Neuronal stem cell (in vitro differentiated cells): Measurements from ENCODE around the gene TGFBR1.
A peak's percentile ranks its signal among the peaks of the same experiment; 100 is the strongest.

Experiments
- DNase-seq: peaks from one replicate; pipeline ENCODE4 v3.0.0-alpha.2; 2013; ENCODE audit warnings: low spot score
- H2AFZ ChIP-seq: one replicate; pipeline ENCODE4 v1.6.1; 2013; ENCODE audit warnings: mild to moderate bottlenecking, low read length, inconsistent platforms
- H2AK5ac ChIP-seq: 2 replicates; pipeline ENCODE4 v1.6.1; 2013; ENCODE audit warnings: low read depth, mild to moderate bottlenecking, inconsistent platforms, low read length, moderate library complexity, mixed read lengths
- H2BK120ac ChIP-seq: 2 replicates; pipeline ENCODE4 v1.6.1; 2013; ENCODE audit warnings: low read depth, mild to moderate bottlenecking, inconsistent platforms, low read length, moderate library complexity, mixed read lengths
- H2BK12ac ChIP-seq: one replicate; pipeline ENCODE4 v1.6.1; 2013; ENCODE audit warnings: low read length, inconsistent platforms
- H2BK15ac ChIP-seq: 2 replicates; pipeline ENCODE4 v1.6.1; 2013; ENCODE audit warnings: mild to moderate bottlenecking, low read length, inconsistent platforms, mixed read lengths
- H2BK5ac ChIP-seq: one replicate; pipeline ENCODE4 v1.6.1; 2013; ENCODE audit warnings: inconsistent platforms, mild to moderate bottlenecking, low read length, moderate library complexity
- H3K14ac ChIP-seq: one replicate; pipeline ENCODE4 v1.6.1; 2013; ENCODE audit warnings: low read length, inconsistent platforms
- H3K18ac ChIP-seq: 2 replicates; pipeline ENCODE4 v1.6.1; 2013; ENCODE audit warnings: low read length, inconsistent platforms
- H3K23ac ChIP-seq: 2 replicates; pipeline ENCODE4 v1.6.1; 2013; ENCODE audit warnings: low read depth, mild to moderate bottlenecking, mixed read lengths, low read length, inconsistent platforms; ENCODE audit not compliant: poor library complexity
- H3K27ac ChIP-seq: replicated peaks from 3 replicates; pipeline ENCODE4 v1.5.1; 2013; ENCODE audit warnings: low read length, inconsistent platforms
- H3K27me3 ChIP-seq, 3 experiments: 2 replicates each; pipeline ENCODE4 v1.6.1; 2013; ENCODE audit warnings: low read length in 3 of 3, mild to moderate bottlenecking in 2 of 3, inconsistent platforms in 1 of 3, low read depth in 1 of 3, mixed read lengths in 1 of 3, moderate library complexity in 1 of 3; ENCODE audit not compliant: control insufficient read depth in 3 of 3, insufficient read depth in 3 of 3
- H3K36me3 ChIP-seq, 2 donors: replicated peaks in 1 of 2; 2 replicates each; pipeline ENCODE4 v1.6.1; 2013; ENCODE audit warnings: low read length in 2 of 2; ENCODE audit not compliant: control insufficient read depth in 2 of 2, insufficient read depth in 2 of 2
- H3K4ac ChIP-seq: 2 replicates; pipeline ENCODE4 v1.6.1; 2013; ENCODE audit warnings: inconsistent platforms, mild to moderate bottlenecking, low read length, moderate library complexity
- H3K4me1 ChIP-seq, 2 donors: 1 replicate in 1 of 2; 2 replicates in 1 of 2; pipeline ENCODE4 v1.6.1; 2013; ENCODE audit warnings: low read length in 2 of 2, low read depth in 1 of 2; ENCODE audit not compliant: control insufficient read depth in 2 of 2, insufficient read depth in 1 of 2
- H3K4me2 ChIP-seq: one replicate; pipeline ENCODE4 v1.6.1; 2013; ENCODE audit warnings: mild to moderate bottlenecking, low read length, inconsistent platforms; ENCODE audit not compliant: insufficient read depth, poor library complexity, severe bottlenecking
- H3K4me3 ChIP-seq, 2 donors: 2 replicates each; pipeline ENCODE4 v1.5.1; 2013; ENCODE audit warnings: low read length in 2 of 2, mild to moderate bottlenecking in 2 of 2, inconsistent platforms in 1 of 2, moderate library complexity in 1 of 2
- H3K79me1 ChIP-seq: one replicate; pipeline ENCODE4 v1.6.1; 2013; ENCODE audit warnings: low read depth, mild to moderate bottlenecking, inconsistent platforms, low read length, moderate library complexity
- H3K9ac ChIP-seq: one replicate; pipeline ENCODE4 v1.6.1; 2013; ENCODE audit warnings: mild to moderate bottlenecking, low read depth, low read length, inconsistent platforms; ENCODE audit not compliant: poor library complexity
- H3K9me3 ChIP-seq, 2 donors: replicated peaks in 1 of 2; 2 replicates each; pipeline versions ENCODE3 to v1.6.1; 2013; ENCODE audit warnings: low read length in 2 of 2, mild to moderate bottlenecking in 2 of 2, inconsistent platforms in 1 of 2, low read depth in 1 of 2, mixed read lengths in 1 of 2, moderate library complexity in 1 of 2; ENCODE audit not compliant: control insufficient read depth in 2 of 2, insufficient read depth in 1 of 2
- H4K8ac ChIP-seq: one replicate; pipeline ENCODE4 v1.6.1; 2013; ENCODE audit warnings: low read depth, mild to moderate bottlenecking, inconsistent platforms, low read length, moderate library complexity
- H4K91ac ChIP-seq: one replicate; pipeline ENCODE4 v1.6.1; 2013; ENCODE audit warnings: low read length, low read depth, mild to moderate bottlenecking, inconsistent platforms; ENCODE audit not compliant: poor library complexity
- WGBS, 2 donors: extraction: QIAGEN DNeasy Blood & Tissue Kit; methylation state at CpG; one replicate each; pipeline ENCODE4 v1.1.7; 2013; ENCODE audit warnings: missing lambda C conversion rate in 2 of 2, mixed read lengths in 1 of 2; ENCODE audit not compliant: insufficient read length in 2 of 2, insufficient replicate concordance in 1 of 2; ENCODE audit errors: extremely low coverage in 2 of 2; 5-methylcytosine and 5-hydroxymethylcytosine counted together

TGFBR1 gene

DNA sequence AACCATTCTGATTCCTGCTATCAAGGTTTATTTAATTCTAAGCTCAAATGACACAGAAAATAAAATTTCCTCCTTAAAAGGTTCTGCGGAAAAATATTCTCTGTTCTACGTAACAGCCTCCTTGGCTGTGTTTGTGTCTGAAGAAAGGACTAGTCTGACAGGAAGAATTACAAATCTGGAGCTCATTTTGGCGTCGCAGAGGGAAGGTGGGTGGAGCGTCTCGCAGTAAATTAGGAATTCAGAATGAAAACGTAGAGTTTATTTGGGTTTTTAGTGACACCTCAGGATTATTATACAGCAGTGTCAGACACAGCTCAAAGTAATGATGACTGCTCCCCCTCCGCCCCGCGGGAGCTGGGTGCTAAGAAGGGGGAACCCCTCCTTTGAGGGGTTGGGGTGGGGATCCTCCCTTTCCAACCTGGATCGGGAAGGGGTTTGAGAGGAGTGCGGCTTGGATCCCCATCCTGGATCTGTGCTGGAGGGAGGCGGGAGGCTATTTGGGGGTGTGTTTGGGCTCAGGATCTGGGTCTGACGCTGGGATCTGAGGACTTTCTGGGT lies 933 bp upstream of the TGFBR1 start:
- Histone ChIP-seq H2AFZ (peak overlapping the region; percentile 87), H2BK12ac (no peak overlapping the region), H3K4me1 (peaks cover 18 to 22% of the 10 kb centered on the region in 2 donors), H2AK5ac (no peak overlapping the region), H3K27me3 (peaks cover 0 to 21% (median 6%) of the 10 kb centered on the region in 3 experiments), H3K4me2 (peak overlapping the region; percentile 81), H3K36me3 (peaks cover 0 to 7% of the 10 kb centered on the region in 2 donors), H3K14ac (peak overlapping the region; percentile 63), H3K4ac (no peak overlapping the region), H3K9ac (no peak overlapping the region), H3K9me3 (no peaks in the 10 kb centered on the region), H4K91ac (no peak overlapping the region), H3K23ac (no peak overlapping the region), H2BK5ac (peak overlapping the region; percentile 99), H3K18ac (peak overlapping the region; percentile 94), H2BK15ac (peak overlapping the region; percentile 90), H2BK120ac (no peak overlapping the region), H3K4me3 (peak overlapping the region; percentile 56 to 78), H4K8ac (no peak overlapping the region), H3K79me1 (peaks cover 2% of the 10 kb centered on the region), H3K27ac (peak overlapping the region; percentile 26)
- no CpG with 5 or more reads among the region's 14 CpGs for WGBS, 2 donors
- DNase-seq: no peak

DNA sequence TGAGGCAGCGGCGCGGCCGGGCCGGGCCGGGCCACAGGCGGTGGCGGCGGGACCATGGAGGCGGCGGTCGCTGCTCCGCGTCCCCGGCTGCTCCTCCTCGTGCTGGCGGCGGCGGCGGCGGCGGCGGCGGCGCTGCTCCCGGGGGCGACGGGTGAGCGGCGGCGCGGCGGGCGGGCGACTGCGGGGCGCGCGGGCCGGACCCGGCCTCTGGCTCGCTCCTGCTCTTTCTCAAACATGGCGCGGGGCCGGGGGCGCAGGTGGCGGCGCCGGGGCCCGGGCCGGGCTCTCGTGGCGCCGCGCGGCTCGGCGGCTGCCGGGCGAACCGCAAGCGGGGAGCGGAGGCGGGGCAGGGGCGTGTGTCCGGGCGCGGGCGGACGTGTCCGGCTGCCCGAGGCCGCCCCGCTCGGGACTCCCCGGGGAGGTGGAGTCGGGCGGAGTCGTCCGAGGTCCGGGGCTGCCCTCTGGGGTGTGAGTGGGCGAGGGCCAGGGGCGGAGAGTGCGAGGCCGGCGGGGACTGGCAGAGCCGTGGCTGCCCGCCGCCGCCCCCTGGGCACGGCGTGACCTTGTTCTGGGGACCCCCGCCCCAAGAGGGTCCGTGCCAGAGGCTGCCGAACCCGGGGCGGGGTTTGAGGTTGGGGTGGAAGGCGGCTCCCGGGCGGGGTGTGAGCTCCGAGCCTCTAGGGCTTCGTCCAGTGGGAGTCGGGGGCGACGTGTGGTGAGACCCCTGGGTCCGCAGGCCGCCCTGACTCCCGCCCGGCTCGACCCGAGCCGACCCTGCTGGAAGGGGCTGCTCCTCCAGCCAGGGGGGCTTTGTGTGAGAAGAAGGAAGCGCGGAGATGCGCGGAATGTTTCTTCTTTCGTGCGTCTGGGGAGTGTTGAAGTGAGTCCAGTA lies 485 bp downstream of the TGFBR1 start:
- H3K4ac ChIP-seq: peak overlapping the region; percentile 28
- H3K14ac ChIP-seq: no peak overlapping the region
- peaks cover 0 to 10% of the 10 kb centered on the region in 2 donors for H3K36me3 ChIP-seq
- peak overlapping the region; percentile 79 to 97 for H3K4me3 ChIP-seq
- peaks cover 20 to 22% of the 10 kb centered on the region in 2 donors for H3K4me1 ChIP-seq
- H3K27ac ChIP-seq: peak overlapping the region; percentile 76
- DNase-seq: peak; percentile 58
- peaks cover 0 to 21% (median 6%) of the 10 kb centered on the region in 3 experiments for H3K27me3 ChIP-seq
- H2AFZ ChIP-seq: peak overlapping the region; percentile 89
- peak overlapping the region; percentile 72 for H2BK120ac ChIP-seq
- H3K9ac ChIP-seq: peak overlapping the region; percentile 93
- H2AK5ac ChIP-seq: peak overlapping the region; percentile 85
- no peaks in the 10 kb centered on the region for H3K9me3 ChIP-seq
- H2BK5ac ChIP-seq: no peak overlapping the region
- H4K8ac ChIP-seq: no peak overlapping the region
- peaks cover 4% of the 10 kb centered on the region for H3K79me1 ChIP-seq
- no CpG with 5 or more reads among the region's 118 CpGs for WGBS, 2 donors
- H3K4me2 ChIP-seq: peak overlapping the region; percentile 59
- H2BK15ac ChIP-seq: no peak overlapping the region
- peak overlapping the region; percentile 93 for H3K18ac ChIP-seq
- H2BK12ac ChIP-seq: no peak overlapping the region
- H4K91ac ChIP-seq: no peak overlapping the region
- peak overlapping the region; percentile 90 for H3K23ac ChIP-seq

DNA sequence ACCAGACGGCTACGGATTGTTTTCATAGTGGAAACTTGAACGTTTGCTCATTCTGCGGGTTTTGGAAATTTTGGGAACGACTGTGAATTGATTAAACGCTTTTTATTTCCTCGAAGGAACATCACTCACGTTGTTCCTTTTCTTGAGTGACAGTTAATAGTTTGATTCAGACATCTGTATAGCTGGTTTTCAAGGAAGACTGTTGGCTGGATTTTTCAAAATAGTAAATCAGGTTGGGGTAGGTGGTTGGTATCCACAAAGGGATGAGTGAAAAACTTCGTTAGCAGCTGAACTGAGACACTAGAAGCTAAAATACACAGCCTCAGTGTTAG lies 1.1 kb downstream of the TGFBR1 start:
- Histone ChIP-seq H3K4me1 (peaks cover 20 to 22% of the 10 kb centered on the region in 2 donors), H3K9me3 (peaks cover 0 to 4% of the 10 kb centered on the region in 2 donors), H2BK120ac (no peak overlapping the region), H2BK12ac (no peak overlapping the region), H3K79me1 (peaks cover 4% of the 10 kb centered on the region), H4K8ac (no peak overlapping the region), H3K9ac (no peak overlapping the region), H3K4ac (no peak overlapping the region), H3K36me3 (peaks cover 0 to 16% of the 10 kb centered on the region in 2 donors), H3K27me3 (peaks cover 0 to 21% (median 6%) of the 10 kb centered on the region in 3 experiments), H3K4me2 (peak overlapping the region; percentile 59), H3K14ac (no peak overlapping the region), H3K23ac (no peak overlapping the region), H4K91ac (no peak overlapping the region), H3K27ac (peak overlapping the region; percentile 76), H2BK5ac (no peak overlapping the region), H2AK5ac (no peak overlapping the region), H3K18ac (no peak overlapping the region), H2BK15ac (no peak overlapping the region), H3K4me3 (peak overlapping the region; percentile 79 to 97), H2AFZ (peak overlapping the region; percentile 89)
- no CpG with 5 or more reads among the region's 9 CpGs for WGBS, 2 donors
- DNase-seq: no peak

DNA sequence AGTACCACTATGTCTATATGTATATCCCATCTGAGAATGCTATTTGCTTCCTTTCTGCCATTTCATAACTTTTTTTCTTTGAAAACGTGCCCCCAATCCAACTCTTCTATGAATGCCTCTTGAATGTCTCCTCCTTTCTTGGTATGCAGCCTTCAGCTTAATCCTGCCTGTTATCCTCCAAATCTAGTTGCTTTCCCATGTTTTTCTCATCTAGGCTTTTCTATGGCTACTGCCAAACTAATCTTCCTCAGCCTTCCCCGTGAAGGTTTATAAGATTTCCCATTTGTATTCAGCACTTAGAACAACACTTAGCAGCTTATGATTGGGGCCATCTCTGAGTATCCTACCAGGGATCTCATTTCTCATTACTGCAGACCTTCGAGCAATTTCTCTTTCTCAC lies 2.5 kb downstream of the TGFBR1 start:
- Histone ChIP-seq H2BK15ac (no peak overlapping the region), H2BK5ac (no peak overlapping the region), H2AFZ (no peak overlapping the region), H3K14ac (no peak overlapping the region), H3K27me3 (peaks cover 0 to 18% (median 6%) of the 10 kb centered on the region in 3 experiments), H3K4me1 (peaks cover 20 to 25% of the 10 kb centered on the region in 2 donors), H3K79me1 (peaks cover 4% of the 10 kb centered on the region), H2BK120ac (no peak overlapping the region), H3K4me3 (no peak overlapping the region), H3K18ac (no peak overlapping the region), H3K27ac (no peak overlapping the region), H3K36me3 (peaks cover 0 to 17% of the 10 kb centered on the region in 2 donors), H4K91ac (no peak overlapping the region), H2AK5ac (no peak overlapping the region), H3K4me2 (no peak overlapping the region), H3K23ac (no peak overlapping the region), H4K8ac (no peak overlapping the region), H3K4ac (no peak overlapping the region), H3K9ac (no peak overlapping the region), H3K9me3 (peaks cover 0 to 4% of the 10 kb centered on the region in 2 donors), H2BK12ac (no peak overlapping the region)
- no peak for DNase-seq
- WGBS, 2 donors: no CpG with 5 or more reads among the region's 3 CpGs
